Astrocyte of the spinal cord (primary cell): ENCODE data around the gene NSMCE1.
A peak's percentile ranks its signal among the peaks of the same experiment; 100 is the strongest.

ENCODE experiments used
- DNase-seq: peaks from one replicate; pipeline ENCODE4 v3.0.0; 2011; ENCODE audit warnings: low read depth, low spot score
- H3K4me3 ChIP-seq: 2 replicates; pipeline ENCODE4 v1.5.1; 2011; ENCODE audit warnings: low read depth, mild to moderate bottlenecking, low read length, moderate library complexity
- CTCF ChIP-seq: IDR thresholded peaks from 2 replicates; pipeline ENCODE4 v1.5.1; 2012; ENCODE audit warnings: low read depth, mild to moderate bottlenecking, low read length, inconsistent platforms
- in situ Hi-C: cut with HindIII; loops from 2 replicates; pipeline ENCODE4 v1.10.0; 2017; ENCODE audit warnings: low sequenced_read_pairs

Gene NSMCE1

GRCh38 chr16:27239906-27240655 is 28.5 kb downstream of the NSMCE1 start:
- DNase-seq: no peak
- no peak overlapping the region for H3K4me3 ChIP-seq
- in situ Hi-C loops: no loop called here
- no peak for TF ChIP-seq CTCF

GRCh38 chr16:27239026-27239425 is 29.5 kb downstream of the NSMCE1 start:
- in situ Hi-C loops: no loop called here
- no peak overlapping the region for H3K4me3 ChIP-seq
- no peak for DNase-seq
- TF ChIP-seq CTCF: no peak

- H3K4me3 ChIP-seq: no peak overlapping the region
- in situ Hi-C loops: no loop called here
- TF ChIP-seq CTCF: no peak
Measured at GRCh38 chr16:27238591-27238990, 30.0 kb downstream of the NSMCE1 start.

GRCh38 chr16:27238016-27238587 is 30.5 kb downstream of the NSMCE1 start:
- in situ Hi-C loops: no loop called here
- H3K4me3 ChIP-seq: no peak overlapping the region
- TF ChIP-seq CTCF: no peak
- no peak for DNase-seq

More at GRCh38 chr16:27238591-27238990, 30.0 kb downstream of the NSMCE1 start:
- no peak for DNase-seq

GRCh38 chr16:27237219-27238015 is 31.2 kb downstream of the NSMCE1 start:
- in situ Hi-C loops: no loop called here
- no peak for TF ChIP-seq CTCF
- peak; percentile 35 for DNase-seq
- H3K4me3 ChIP-seq: no peak overlapping the region

GRCh38 chr16:27236635-27237218 is 31.8 kb downstream of the NSMCE1 start:
- H3K4me3 ChIP-seq: no peak overlapping the region
- DNase-seq: no peak
- in situ Hi-C loops: no loop called here
- no peak for TF ChIP-seq CTCF
